C4-2B (cell line): ENCODE results near the gene CARMIL1.

Experiments used
- ZFX ChIP-seq: fragments of 450-650 bp; IDR thresholded peaks from 2 replicates; pipeline ENCODE4 v1.6.1; 2017
- TF ChIP-seq, protein P1 (sequence below): fragments of 450-650 bp; conservative IDR thresholded peaks from 2 replicates; pipeline ENCODE4 v1.5.1; 2017; ENCODE audit warnings: mild to moderate bottlenecking

DNA sequence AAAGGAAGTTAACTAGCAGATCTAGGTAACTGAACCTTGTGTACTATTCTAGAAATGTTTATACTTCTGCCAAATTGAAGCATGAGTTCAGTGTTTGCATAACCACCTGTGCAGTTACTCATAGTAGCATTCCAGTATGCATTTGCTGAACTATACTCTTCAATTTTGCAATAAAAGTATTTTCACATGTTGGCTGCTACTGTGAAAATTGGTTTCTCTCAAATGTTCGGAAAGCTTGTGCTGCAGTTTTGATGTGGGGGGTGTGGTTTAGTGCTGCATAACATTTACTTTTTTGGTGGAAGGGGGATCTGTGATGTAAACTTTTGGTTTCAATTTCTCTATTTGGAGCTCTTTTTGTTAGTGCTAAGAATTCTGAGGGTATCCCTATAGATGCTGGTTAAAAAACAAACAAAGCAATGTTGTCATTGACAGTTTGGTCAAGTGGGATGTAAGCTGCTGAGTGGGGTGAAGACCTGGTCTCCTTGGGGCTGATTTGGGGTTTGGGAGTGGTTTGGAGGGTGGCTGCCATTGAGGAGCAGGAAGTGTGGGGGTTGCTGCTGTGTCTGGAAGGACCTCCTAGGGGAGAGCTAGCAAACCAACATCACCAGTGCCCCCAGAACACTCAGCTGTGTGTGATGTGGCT lies 87.8 kb downstream of the CARMIL1 start:
- TF ChIP-seq, protein P1, sequence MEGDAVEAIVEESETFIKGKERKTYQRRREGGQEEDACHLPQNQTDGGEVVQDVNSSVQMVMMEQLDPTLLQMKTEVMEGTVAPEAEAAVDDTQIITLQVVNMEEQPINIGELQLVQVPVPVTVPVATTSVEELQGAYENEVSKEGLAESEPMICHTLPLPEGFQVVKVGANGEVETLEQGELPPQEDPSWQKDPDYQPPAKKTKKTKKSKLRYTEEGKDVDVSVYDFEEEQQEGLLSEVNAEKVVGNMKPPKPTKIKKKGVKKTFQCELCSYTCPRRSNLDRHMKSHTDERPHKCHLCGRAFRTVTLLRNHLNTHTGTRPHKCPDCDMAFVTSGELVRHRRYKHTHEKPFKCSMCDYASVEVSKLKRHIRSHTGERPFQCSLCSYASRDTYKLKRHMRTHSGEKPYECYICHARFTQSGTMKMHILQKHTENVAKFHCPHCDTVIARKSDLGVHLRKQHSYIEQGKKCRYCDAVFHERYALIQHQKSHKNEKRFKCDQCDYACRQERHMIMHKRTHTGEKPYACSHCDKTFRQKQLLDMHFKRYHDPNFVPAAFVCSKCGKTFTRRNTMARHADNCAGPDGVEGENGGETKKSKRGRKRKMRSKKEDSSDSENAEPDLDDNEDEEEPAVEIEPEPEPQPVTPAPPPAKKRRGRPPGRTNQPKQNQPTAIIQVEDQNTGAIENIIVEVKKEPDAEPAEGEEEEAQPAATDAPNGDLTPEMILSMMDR: no peak
- TF ChIP-seq ZFX: no peak
